Esophagus squamous epithelium (tissue), 5 donors: Measurements from ENCODE around the gene CACUL1. TPM values are rescaled to one million over a fixed set of nuclear protein-coding genes. Genes with fewer than 3 reads are reported as not detected.
A peak's percentile ranks its signal among the peaks of the same experiment; 100 is the strongest.
"Not testable (repeated sequence)": the region's sequence is repeated elsewhere in the genome, so short reads cannot be mapped to it uniquely, and the experiment has no call there.

Experiments
- DNase-seq: peaks from one replicate; lab custom pipeline; 2025; lab: John Stamatoyannopoulos, UW
- H3K27ac ChIP-seq, 4 donors: fragments of 200-600 bp; sonication (generic); one replicate each; pipeline ENCODE4 v1.5.1; 2016 to 2019; ENCODE audit warnings: mild to moderate bottlenecking in 1 of 4
- H3K27me3 ChIP-seq, 4 donors: fragments of 200-600 bp; sonication (generic); 1 replicate in 3 of 4; 2 replicates in 1 of 4; pipeline versions ENCODE4 v1.5.1 to v1.6.0; 2017 to 2021; ENCODE audit warnings: antibody characterized with exemption in 1 of 4
- H3K36me3 ChIP-seq, 3 donors: fragments of 200-600 bp; sonication (generic); one replicate each; pipeline ENCODE4 v1.5.1; 2016 to 2019
- H3K4me1 ChIP-seq, 3 donors: fragments of 200-600 bp; sonication (generic); one replicate each; pipeline ENCODE4 v1.5.1; 2017 to 2019
- H3K4me3 ChIP-seq, 4 donors: fragments of 200-600 bp; sonication (generic); 1 replicate in 3 of 4; 2 replicates in 1 of 4; pipeline ENCODE4 v1.5.1; 2016 to 2019; ENCODE audit warnings: mild to moderate bottlenecking in 2 of 4, moderate library complexity in 1 of 4
- H3K9me3 ChIP-seq, 3 donors: fragments of 200-600 bp; sonication (generic); one replicate each; pipeline ENCODE4 v1.5.1; 2016 to 2019
- CTCF ChIP-seq, 6 experiments: fragments of 450-650 bp in 4 of 6; fragments of 200-600 bp in 2 of 6; sonication (generic) in 2 of 6; IDR thresholded peaks; one replicate each; pipeline ENCODE4 v1.5.1; 2016 to 2019; ENCODE audit warnings: antibody characterized with exemption in 6 of 6, mild to moderate bottlenecking in 4 of 6, moderate library complexity in 4 of 6
- POLR2A ChIP-seq, 4 donors: fragments of 450-650 bp; IDR thresholded peaks; one replicate each; pipeline ENCODE4 v1.6.1; 2017; ENCODE audit warnings: antibody characterized with exemption in 4 of 4, mild to moderate bottlenecking in 4 of 4, moderate library complexity in 3 of 4
- WGBS, 2 donors: methylation state at CpG; one replicate each; pipeline ENCODE4 v1.1.5; 2018; 5-methylcytosine and 5-hydroxymethylcytosine counted together
- intact Hi-C: fragments of 100-400 bp; cut with DNase I; formaldehyde crosslinking; loops from one replicate; pipeline ENCODE4 v1.15.0; 2022
- total RNA-seq, 4 donors: library from RNA; depleted of rRNA; stranded (reverse); fragments of >200 nt; gene quantifications; one replicate each; pipeline ENCODE4 v1.1.0, GENCODE V29; 2016
- donor health status: DM: yes; HTN: yes; CAD: no.

Gene CACUL1
- total RNA-seq, 4 donors from 2014 or later = 23.7 to 36.6 (median 31.4) TPM

- WGBS, 2 donors = 86 to 93% methylated on average over 1 of the region's 1 CpG
- Histone ChIP-seq H3K4me3 (no peak overlapping the region), H3K36me3 (peaks cover 0 to 68% (median 0%) of the 10 kb centered on the region in 3 donors), H3K9me3 (no peaks in the 10 kb centered on the region), H3K4me1 (no peaks in the 10 kb centered on the region), H3K27me3 (no peaks in the 10 kb centered on the region), H3K27ac (no peak overlapping the region)
- intact Hi-C loops = no loop called here
- TF ChIP-seq POLR2A (IDR thresholded peaks at IDR 0.05) (no peak), CTCF (IDR thresholded peaks at IDR 0.05) (no peak)
- DNase-seq = no peak
Observed at GRCh38 chr10:118680197-118680596, 74.6 kb downstream of the CACUL1 start.

- no peak for DNase-seq
- H3K36me3 ChIP-seq = peaks cover 0 to 36% (median 0%) of the 10 kb centered on the region in 3 donors
- H3K4me1 ChIP-seq = peaks cover 0 to 15% (median 0%) of the 10 kb centered on the region in 3 donors
- H3K4me3 ChIP-seq = no peak overlapping the region
- H3K27ac ChIP-seq = no peak overlapping the region
- TF ChIP-seq CTCF (IDR thresholded peaks at IDR 0.05) = no peak
- no peak for TF ChIP-seq POLR2A (IDR thresholded peaks at IDR 0.05)
- 58 to 86% methylated on average over 5 to 10 of the region's 11 CpGs for WGBS, 2 donors
- no peaks in the 10 kb centered on the region for H3K9me3 ChIP-seq
- no peaks in the 10 kb centered on the region for H3K27me3 ChIP-seq
- intact Hi-C loops = no loop called here
Observed at GRCh38 chr10:118674226-118674919, 80.4 kb downstream of the CACUL1 start.

GRCh38 chr10:118672766-118673715 lies 81.7 kb downstream of the CACUL1 start:
- no peak overlapping the region for H3K4me3 ChIP-seq
- 78 to 94% methylated on average over 9 to 10 of the region's 11 CpGs for WGBS, 2 donors
- DNase-seq = no peak
- no peaks in the 10 kb centered on the region for H3K9me3 ChIP-seq
- H3K27ac ChIP-seq = no peak overlapping the region
- intact Hi-C loops = no loop called here
- peaks cover 0 to 31% (median 0%) of the 10 kb centered on the region in 3 donors for H3K36me3 ChIP-seq
- no peak for TF ChIP-seq POLR2A (IDR thresholded peaks at IDR 0.05)
- H3K4me1 ChIP-seq = peaks cover 0 to 26% (median 3%) of the 10 kb centered on the region in 3 donors
- H3K27me3 ChIP-seq = no peaks in the 10 kb centered on the region

GRCh38 chr10:118672153-118672552 lies 82.6 kb downstream of the CACUL1 start:
- TF ChIP-seq POLR2A (IDR thresholded peaks at IDR 0.05) = no peak

GRCh38 chr10:118671221-118671620 lies 83.5 kb downstream of the CACUL1 start:
- H3K4me3 ChIP-seq, H3K27me3 ChIP-seq, intact Hi-C loops, H3K9me3 ChIP-seq, H3K27ac ChIP-seq, DNase-seq: not testable (repeated sequence)
- Histone ChIP-seq H3K36me3 (peaks cover 0 to 27% (median 0%) of the 10 kb centered on the region in 3 donors), H3K4me1 (peaks cover 0 to 26% (median 3%) of the 10 kb centered on the region in 3 donors)
- WGBS, 2 donors = 44 to 79% methylated on average over 3 of the region's 3 CpGs

More at GRCh38 chr10:118672153-118672552, 82.6 kb downstream of the CACUL1 start:
- Histone ChIP-seq H3K27ac (no peak overlapping the region), H3K27me3 (no peaks in the 10 kb centered on the region), H3K9me3 (no peaks in the 10 kb centered on the region), H3K36me3 (peaks cover 0 to 27% (median 0%) of the 10 kb centered on the region in 3 donors), H3K4me1 (peaks cover 0 to 26% (median 3%) of the 10 kb centered on the region in 3 donors), H3K4me3 (no peak overlapping the region)
- intact Hi-C loops = no loop called here
- 62 to 79% methylated on average over 6 of the region's 6 CpGs for WGBS, 2 donors
- no peak for DNase-seq

GRCh38 chr10:118670472-118671124 lies 84.2 kb downstream of the CACUL1 start:
- intact Hi-C loops = no loop called here
- Histone ChIP-seq H3K4me3 (no peak overlapping the region), H3K9me3 (no peaks in the 10 kb centered on the region), H3K4me1 (peaks cover 0 to 26% (median 3%) of the 10 kb centered on the region in 3 donors), H3K27ac (peak overlapping the region in 1 of 4 donors; percentile 64), H3K36me3 (peaks cover 0 to 24% (median 0%) of the 10 kb centered on the region in 3 donors), H3K27me3 (no peaks in the 10 kb centered on the region)
- 93 to 94% methylated on average over 8 to 9 of the region's 11 CpGs for WGBS, 2 donors
- TF ChIP-seq CTCF (IDR thresholded peaks at IDR 0.05) = no peak
- TF ChIP-seq POLR2A (IDR thresholded peaks at IDR 0.05) = no peak
- DNase-seq = no peak
